Stomach (tissue), 4 donors: ENCODE data around the gene KIAA0930.

Experiments used
- CTCF ChIP-seq, 7 experiments: fragments of 450-650 bp in 4 of 7; fragments of 200-600 bp in 3 of 7; sonication (generic) in 3 of 7; IDR thresholded peaks; one replicate each; pipeline ENCODE4 v1.5.1; 2016 to 2019; ENCODE audit warnings: antibody characterized with exemption in 7 of 7, control low read depth in 2 of 7, mild to moderate bottlenecking in 1 of 7
- EP300 ChIP-seq: sonication (generic); formaldehyde crosslinking; IDR thresholded peaks from one replicate; pipeline ENCODE4 v1.6.1; 2017; ENCODE audit warnings: antibody characterized with exemption
- POLR2A ChIP-seq, 4 donors: fragments of 450-650 bp; IDR thresholded peaks; one replicate each; pipeline ENCODE4 v1.6.1; 2016; ENCODE audit warnings: antibody characterized with exemption in 4 of 4, control low read depth in 2 of 4, mild to moderate bottlenecking in 1 of 4, moderate library complexity in 1 of 4

DNA sequence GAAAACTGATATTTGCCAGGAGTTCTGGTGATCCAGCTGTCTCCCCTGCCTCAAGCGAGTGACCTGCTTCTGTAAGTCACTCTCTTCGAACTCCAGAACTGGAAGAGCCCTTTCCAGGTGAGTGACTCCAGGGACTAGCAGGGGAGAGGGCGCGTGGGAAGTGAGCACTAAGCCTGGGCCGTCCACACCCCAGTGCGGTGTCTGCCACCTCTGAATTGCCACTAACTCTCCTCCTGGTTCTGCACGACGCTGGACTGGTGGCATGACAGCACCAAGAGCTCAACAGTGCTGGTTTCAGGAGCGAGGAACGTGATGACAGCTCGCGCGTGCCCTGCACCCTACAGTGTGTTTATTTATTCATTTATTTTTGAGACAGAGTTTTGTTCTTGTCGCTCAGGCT, 22.9 kb downstream of the KIAA0930 start:
- TF ChIP-seq CTCF (IDR thresholded peaks at IDR 0.05): no peak
- TF ChIP-seq EP300: no peak
- TF ChIP-seq POLR2A (IDR thresholded peaks at IDR 0.05): no peak
